GM19351 (cell line): ENCODE results near the gene FGD4.

Experiments
- ATAC-seq: cut with Tn5 transposase; IDR thresholded peaks from one replicate; pipeline ENCODE4 v1.9.1; 2021; ENCODE audit warnings: mild to moderate bottlenecking, moderate library complexity; ENCODE audit not compliant: unreplicated experiment

The FGD4 gene

DNA sequence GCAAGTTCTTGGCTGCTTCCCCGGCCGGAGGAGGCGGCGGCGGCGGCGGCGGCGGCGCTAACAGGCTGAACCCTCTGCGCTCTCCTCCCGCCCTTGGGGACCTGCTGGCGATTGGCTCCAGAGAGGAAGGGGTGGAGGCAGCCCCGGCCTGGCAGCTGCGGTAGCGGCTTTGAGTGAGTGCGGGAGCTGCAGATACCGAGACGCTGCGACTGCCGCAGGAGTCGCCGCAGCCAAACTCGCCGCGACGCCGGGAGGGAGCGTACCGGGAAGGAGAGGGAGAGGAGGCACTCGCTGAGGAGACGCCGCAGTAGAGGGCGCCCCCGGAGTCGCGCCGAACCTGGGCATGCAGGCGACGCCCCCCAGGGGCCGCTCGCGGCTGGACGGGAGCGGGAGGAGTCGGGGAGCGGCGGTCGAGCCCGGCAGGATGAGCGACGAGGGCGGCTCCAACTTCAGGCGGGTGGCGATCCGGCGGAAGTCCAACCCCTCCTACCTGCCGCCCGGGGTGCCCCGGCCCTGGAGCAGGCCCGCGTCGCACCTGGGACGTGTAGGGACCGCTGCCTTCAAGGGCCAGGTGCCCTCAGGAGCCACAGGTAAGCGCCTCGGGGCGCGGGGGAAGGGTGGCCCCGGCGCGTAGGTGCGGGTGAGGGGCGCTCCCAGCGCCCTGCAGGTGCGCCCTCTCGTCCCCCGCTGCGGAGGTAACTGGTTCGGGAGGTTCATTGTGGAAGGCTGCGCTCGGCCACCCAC lies at the start of gene FGD4:
Gene FGD4, plus strand, starts transcription at position 189 of the 744 bp plus-strand sequence.
- ATAC-seq, result peak; percentile 92

DNA sequence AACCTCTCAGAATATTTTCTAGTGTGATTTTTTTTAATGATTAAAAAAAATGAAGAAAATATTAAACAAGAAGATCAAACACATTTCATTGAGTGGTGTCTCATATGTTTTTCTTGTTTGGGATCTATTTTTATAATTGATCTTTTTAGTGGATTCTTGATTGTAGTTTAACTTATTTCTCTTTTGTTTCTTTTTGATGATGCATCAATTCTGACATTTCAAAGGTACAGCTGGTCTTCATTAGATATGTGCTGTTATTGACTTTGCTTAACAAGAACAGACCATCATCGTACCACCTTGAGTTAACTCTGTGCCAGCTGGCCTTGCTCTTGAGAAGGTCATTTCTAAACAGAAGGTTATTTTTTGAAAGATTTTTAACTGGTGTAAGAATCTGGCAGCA lies 45.8 kb upstream of the FGD4 start:
- no peak for ATAC-seq

- ATAC-seq, result no peak
These were observed 41.6 kb upstream of the FGD4 start for GRCh38 chr12:32357601-32358249.

GRCh38 chr12:32360956-32361355 lies 38.4 kb upstream of the FGD4 start:
- no peak for ATAC-seq

DNA sequence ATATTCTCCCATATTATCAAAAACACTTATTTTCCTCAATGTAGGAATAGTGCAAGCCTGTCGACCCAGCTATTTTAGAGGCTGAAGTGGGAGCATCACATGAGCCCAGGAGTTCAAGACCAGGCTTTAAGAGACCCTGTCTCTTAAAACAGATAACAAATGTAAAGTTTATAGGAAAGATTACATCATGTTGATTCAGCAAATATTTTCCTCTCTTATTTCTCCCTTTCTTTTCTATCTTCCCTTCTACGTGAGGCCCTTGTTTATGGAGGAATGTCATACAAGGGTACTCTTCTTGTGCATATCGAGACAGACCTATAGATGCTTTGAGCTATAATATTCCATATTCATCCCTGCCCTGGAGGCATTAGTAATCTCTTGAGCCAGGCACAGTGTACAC lies 36.5 kb upstream of the FGD4 start:
- no peak for ATAC-seq

DNA sequence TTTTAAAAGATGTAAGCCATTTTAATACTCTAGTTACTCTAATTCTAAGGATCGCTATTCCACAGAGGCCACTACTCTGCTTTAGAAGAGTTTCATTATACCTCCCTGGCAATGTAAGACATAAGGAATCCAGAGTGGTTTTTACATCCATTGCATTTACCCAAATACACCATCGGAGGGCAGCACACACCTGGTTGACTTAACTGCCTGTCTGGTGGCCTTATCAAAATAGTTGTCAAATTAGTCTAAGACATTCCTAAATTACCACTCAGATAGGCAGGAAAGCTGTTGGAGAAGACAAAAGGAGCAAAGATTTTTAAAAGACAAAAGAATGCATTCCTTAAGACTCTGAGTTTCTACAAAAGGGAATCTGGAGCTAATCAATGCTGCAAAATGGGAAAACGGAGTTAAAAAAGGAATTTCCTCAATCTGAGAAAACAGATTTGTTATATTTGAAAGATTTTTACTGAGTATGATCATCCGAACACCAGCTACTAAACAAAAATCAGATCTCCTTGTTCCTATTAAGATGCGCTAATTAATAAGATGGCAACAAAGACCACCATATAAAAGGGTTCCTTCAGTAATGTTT lies 33.8 kb upstream of the FGD4 start:
- ATAC-seq, result peak; percentile 73

DNA sequence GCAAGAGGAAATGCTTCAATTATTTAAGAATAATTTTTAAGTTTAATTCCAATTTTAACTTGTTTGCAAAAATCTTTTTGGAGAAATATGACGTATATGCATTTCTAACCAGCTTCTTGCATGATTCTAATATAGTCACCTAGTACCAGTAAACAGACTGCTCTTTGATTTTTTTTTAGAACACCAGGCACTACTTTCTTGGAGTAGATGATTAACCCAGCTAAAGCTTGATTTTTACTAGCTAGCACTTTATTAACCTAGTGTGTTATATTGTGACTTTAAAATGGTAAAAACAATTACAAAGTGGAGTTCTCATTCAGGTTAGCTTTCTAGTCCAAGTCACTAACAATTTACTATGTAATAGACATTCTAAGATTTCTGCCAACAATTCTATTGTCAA lies 32.6 kb upstream of the FGD4 start:
- no peak for ATAC-seq

DNA sequence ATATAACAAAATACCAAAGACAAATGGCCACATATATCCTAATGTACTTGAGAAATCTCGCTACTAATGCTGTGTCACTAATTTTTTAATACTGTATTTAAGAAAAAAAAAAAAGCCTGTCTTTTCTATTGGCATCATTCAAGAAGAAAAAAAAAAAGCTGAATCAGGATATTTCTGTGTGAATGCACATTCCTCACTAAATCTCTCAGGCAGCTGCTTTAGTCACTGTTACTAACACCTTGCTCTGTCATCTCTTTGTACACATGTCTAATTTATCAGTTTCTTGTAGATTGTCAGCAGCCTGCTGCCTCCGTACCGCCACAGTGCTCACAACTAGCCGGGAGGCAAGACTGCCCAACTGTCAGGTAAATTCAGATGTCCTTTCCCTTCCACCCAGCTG lies 32.0 kb upstream of the FGD4 start:
- ATAC-seq, result no peak

GRCh38 chr12:32369202-32369601 lies 30.2 kb upstream of the FGD4 start:
- no peak for ATAC-seq

- ATAC-seq, result no peak
These were observed 21.9 kb upstream of the FGD4 start for GRCh38 chr12:32377344-32378055.

DNA sequence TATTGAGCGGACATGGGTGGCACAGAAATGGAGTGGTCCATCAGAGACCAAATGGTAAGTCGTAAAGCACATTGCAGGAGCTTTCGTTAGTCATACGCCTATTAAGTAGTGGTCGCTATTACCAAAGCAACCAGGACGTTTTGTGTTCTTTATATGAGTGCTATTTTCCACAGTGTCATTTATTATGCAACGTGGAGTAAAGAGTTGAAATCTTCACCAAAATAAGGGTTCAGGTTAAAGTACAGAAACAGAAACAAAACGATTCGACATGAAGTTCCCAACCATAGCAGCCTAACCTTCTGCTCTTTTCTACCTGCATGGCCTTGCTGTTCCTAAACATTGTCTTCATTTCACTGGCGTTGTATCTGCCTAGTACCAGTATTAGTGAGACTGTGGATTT lies 20.1 kb upstream of the FGD4 start:
- ATAC-seq, result no peak

DNA sequence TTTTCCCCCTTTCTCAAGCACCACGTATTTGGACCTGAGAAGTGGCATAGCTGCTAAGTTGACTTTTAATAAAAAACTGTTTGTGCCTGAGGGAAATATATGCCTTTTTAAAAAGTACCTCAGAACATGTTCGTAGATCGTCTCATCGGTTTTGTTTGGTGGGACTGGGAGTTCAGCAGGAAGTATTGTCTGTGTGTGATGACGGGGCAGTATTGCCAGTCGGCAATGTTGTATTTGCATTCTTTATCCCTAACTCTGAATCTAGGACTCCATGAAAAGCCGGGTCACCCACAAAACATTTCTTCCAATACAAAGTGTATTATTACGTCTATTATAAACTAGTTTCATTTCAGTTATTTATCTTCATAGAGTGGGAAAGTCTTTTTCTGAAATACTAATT lies 19.7 kb upstream of the FGD4 start:
- no peak for ATAC-seq

DNA sequence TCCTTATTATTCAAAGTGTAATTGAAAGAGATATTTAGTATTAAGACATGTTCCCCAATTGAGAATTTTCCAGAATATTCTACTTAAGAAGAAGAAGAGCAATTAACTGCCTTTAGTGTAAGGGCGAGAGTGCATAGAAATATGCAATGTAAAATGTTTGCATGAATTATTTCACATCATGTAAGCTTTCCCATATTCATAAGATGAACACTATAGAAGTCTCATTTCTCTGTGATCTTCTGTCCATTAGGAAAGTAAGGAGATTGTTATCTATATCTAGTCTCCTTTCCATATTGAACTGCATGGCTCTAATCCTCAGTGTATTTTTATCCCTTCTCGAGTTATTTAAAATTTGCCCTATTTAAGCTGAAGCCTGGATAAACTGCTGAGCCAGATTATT lies 17.1 kb upstream of the FGD4 start:
- ATAC-seq, result no peak

DNA sequence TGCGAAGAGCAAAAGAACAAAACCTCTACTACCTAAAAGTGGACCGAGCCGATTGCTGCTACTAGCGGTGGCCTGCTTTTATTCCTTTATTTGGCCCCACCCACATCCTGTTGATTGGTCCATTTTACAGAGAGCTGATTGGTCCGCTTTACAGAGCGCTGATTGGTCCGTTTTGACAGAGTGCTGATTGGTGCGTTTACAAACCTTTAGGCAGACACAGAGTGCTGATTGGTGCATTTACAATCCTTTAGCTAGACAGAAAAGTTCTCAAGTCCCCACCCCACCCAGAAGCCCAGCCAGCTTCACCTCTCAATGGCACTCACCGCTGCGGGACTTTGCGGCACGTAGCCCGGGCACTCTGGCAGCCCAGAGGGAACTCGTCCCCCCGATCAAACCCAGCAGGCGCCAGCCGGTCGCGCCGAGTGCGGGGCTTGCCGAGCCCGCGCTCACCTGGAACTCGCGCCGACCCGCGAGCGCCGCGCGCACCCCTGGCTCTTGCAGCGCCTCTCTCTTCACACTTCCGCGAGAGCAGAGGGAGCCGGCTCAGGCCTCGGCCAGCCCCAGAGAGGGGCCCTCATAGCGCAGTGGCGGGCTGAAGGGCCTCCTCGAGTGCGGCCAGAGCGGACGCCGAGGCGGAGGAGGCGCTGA lies 8.7 kb upstream of the FGD4 start:
- ATAC-seq, result peak; percentile 84

DNA sequence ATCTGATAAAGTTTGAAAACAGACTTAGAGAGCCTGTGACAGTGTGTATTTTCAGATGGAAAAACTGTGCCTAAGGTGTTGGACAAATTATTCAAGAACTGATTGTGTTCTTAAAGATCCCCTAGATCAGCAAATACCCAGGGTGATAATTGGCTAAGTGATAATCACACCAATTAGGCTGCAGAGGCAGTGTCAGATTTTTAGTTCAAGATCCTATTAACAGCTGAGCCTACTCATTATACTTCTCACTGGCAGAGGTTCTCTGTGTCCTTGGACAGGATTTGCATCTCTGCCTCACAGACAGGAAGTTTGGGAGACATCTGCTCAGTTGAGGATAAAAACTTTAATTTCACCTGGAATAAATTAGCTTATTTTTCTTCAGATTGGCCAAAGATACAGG lies 4.3 kb upstream of the FGD4 start:
- ATAC-seq, result no peak

- ATAC-seq, result no peak
These were observed 1.7 kb upstream of the FGD4 start for GRCh38 chr12:32397696-32398095.

- ATAC-seq, result no peak
These were observed 1.2 kb upstream of the FGD4 start for GRCh38 chr12:32398181-32398580.

DNA sequence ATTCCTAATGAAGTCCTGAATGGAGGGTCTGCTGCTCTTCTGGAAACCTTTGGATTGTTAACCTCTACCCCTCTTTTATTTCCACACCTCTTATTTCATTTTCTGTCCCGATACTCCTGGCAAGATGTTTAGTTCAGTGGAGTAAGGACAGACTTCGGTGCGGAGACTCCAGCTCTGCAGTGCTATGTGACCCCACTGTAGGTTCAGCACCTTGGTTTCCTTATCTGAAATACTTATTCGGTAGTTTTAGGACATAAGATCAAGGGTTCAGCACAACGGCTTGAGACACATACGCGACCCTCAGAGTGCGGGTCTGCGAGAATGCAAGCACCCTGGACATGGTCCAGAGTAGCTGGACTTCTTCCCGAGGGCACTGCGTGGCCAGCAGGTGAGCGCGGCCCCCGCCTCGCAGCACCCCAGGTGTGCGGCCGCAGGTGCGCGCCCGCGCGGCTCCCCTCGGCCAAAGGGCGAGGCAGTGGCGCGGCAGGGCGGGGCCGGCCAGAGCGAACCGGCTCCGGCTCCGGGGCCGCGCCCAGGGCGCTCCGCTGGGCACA lies 465 bp upstream of the FGD4 start:
- ATAC-seq, result no peak

DNA sequence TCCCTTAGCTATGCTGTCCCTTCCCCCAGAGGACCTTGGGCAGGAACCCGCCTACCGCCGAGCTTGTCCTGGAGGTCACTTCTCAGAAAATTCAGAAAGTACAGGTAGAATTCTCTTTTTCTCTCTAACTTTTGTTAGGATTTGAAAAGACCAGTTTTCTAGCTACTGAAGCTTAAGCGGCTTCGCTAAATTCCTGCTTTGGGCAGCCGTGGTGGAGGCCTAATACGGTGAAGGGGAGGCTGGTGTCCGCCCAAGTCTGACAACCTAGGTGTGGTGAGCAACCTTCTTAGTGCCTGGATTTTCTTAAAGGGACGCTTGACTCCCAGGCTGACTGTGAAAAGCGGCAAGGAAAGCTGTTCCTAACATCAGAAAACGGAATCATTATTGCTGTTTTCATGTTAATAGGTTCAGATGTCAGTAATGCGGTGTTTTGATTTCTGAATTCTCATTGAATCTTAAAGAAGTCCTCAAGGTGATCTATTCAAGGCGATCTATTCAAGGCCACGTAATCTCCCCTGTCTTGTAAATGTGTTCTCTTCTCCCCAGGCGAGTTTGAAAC lies 835 bp downstream of the FGD4 start:
- ATAC-seq, result no peak

DNA sequence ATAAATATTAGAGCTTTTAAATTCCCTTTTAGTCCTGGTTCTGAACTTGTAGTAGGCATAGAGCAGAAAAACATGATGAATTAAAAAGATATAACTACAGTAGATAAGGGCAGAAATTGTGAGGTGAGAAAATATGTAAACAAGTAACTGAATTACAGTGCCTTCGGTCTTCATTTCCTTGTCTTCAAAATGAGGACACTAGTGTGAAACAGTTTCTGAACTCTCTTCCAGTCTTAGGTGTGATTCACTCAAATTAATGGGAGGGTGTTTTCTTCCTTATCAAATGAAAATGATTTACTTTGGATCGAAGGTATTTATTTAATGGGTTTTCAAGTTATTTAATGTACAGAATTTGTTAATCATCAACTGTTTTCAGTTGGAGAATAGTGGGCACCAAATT lies 1.5 kb downstream of the FGD4 start:
- ATAC-seq, result no peak

DNA sequence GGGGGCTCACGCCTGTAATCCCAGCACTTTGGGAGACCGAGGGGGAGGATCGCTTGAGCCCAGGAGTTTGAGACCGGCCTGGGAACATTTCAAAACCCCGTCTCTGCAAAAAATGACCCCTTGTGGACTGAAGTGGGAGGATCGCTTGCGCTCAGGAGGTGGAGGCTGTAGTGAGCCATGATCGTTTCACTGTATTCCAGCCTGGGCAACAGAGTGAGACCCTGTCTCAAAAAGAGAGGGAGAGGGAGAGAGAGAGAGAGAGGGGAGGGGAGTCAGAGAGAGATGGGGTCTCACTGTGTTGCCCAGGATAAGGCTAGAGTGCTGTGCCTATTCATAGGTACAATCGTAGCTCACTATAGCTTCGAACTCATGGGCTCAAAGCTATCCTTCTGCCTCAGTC lies 2.8 kb downstream of the FGD4 start:
- no peak for ATAC-seq
